ENCODE data around the gene MYO1E.

- TF ChIP-seq POLR2A (IDR thresholded peaks at IDR 0.05) (no peak), EP300 (IDR thresholded peaks at IDR 0.05) (no peak)
- TF ChIP-seq, protein P1, sequence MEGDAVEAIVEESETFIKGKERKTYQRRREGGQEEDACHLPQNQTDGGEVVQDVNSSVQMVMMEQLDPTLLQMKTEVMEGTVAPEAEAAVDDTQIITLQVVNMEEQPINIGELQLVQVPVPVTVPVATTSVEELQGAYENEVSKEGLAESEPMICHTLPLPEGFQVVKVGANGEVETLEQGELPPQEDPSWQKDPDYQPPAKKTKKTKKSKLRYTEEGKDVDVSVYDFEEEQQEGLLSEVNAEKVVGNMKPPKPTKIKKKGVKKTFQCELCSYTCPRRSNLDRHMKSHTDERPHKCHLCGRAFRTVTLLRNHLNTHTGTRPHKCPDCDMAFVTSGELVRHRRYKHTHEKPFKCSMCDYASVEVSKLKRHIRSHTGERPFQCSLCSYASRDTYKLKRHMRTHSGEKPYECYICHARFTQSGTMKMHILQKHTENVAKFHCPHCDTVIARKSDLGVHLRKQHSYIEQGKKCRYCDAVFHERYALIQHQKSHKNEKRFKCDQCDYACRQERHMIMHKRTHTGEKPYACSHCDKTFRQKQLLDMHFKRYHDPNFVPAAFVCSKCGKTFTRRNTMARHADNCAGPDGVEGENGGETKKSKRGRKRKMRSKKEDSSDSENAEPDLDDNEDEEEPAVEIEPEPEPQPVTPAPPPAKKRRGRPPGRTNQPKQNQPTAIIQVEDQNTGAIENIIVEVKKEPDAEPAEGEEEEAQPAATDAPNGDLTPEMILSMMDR (IDR thresholded peaks at IDR 0.05): no peak
Measured at GRCh38 chr15:59237924-59238331, 134.7 kb downstream of the MYO1E start.

All from sigmoid colon (tissue), 4 donors.